Measurements from ENCODE around the gene PCSK6.

DNA sequence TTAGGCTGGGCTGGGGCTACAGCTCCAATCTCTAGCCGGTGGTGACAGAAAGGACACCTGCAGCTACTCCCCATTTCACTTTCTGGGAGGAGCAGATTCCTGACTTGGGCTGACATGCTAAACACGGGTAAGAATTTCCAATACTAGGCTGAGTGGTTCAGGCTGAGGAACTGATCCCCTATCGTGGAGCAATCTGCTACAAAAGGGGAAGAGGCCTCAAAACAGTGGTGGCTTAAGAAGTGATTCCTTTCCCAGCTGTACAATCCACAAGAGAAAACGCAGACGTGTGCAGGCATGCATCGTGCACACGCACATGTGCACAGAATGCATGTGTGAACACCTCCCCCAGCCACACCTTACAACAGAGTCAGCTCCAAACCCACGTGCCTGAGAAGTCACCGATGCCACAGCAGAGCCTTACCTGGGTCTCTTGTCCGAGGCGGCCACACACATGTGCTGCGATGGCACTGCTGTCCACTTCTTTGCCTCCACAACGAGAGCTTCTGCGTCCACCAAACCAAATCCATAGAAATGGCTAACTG lies 107.8 kb downstream of the PCSK6 start:
- TF ChIP-seq ELF4 (IDR thresholded peaks at IDR 0.05) (no peak), SUZ12 (IDR thresholded peaks at IDR 0.05) (no peak), FOXM1 (IDR thresholded peaks at IDR 0.05; ENCODE audit: borderline replicate concordance) (no peak), HDGF (IDR thresholded peaks at IDR 0.05; ENCODE audit: borderline replicate concordance) (no peak), TARDBP (IDR thresholded peaks at IDR 0.05) (no peak), SP1 (IDR thresholded peaks at IDR 0.05) (no peak), ZNF384 (IDR thresholded peaks at IDR 0.05) (no peak), FOXA1 (IDR thresholded peaks at IDR 0.05) (no peak), CTBP1 (IDR thresholded peaks at IDR 0.05; ENCODE audit: borderline replicate concordance) (no peak), NFRKB (IDR thresholded peaks at IDR 0.05) (no peak), LEF1 (IDR thresholded peaks at IDR 0.05; ENCODE audit: borderline replicate concordance) (no peak), BHLHE40 (IDR thresholded peaks at IDR 0.05; ENCODE audit: borderline replicate concordance) (no peak)
